Measurements from ENCODE around the gene PSD. TPM values are rescaled to one million over a fixed set of nuclear protein-coding genes. Genes with fewer than 3 reads are reported as not detected.

The PSD gene
- total and polyA plus RNA-seq, 4 donors, result 32.7 to 151 (median 85.7) TPM

DNA sequence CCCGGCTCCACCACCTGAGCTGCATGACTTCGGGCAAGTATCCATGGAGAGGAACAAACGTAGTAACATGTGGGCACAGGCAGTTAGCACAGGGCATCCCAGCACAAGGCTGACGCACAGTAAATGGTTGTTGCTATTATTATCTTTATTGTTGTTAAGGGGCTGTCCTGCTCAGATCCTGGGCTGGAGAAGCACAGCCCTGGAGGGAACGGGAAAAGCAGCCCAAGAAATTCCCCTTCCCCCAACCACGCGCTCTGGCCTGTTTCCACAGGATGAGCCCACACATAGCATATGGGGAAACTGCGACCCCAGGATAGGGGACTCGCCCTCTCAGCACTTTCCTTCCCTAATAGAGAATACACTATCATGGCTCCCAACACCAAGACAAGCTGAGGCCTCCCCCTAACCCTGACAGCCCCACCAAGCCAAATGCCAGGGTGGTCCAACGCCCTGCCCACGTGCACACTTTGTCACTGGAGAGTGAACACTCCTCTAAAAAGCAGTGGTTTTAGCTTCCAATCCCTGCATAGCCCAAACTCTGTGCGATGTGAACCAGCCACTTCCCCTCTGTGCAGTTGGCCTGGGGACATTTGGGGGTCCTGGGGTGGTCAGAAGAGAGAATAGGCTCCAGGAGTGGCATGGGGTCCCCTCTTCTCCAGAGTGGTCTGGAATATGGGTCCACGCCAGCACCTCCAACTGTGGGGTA, 11.0 kb downstream of the PSD start:
- no peaks in the 10 kb centered on the region for H3K9me3 ChIP-seq (ENCODE audit: control insufficient read depth, insufficient read depth, low read length)
- peaks cover 7% of the 10 kb centered on the region for H3K27me3 ChIP-seq (ENCODE audit: control insufficient read depth, insufficient read depth, low read length)
- 80% methylated on average over 9 of the region's 13 CpGs for WGBS (ENCODE audit: insufficient coverage)
- H3K4me1 ChIP-seq (ENCODE audit: control insufficient read depth, insufficient read depth, low read length), result peaks cover 47% of the 10 kb centered on the region
- peaks cover 44% of the 10 kb centered on the region for H3K36me3 ChIP-seq (ENCODE audit: control insufficient read depth, insufficient read depth, low read length)
- H3K4me3 ChIP-seq (ENCODE audit: low read depth, low read length), result no peak overlapping the region
- no peak overlapping the region for H3K27ac ChIP-seq (ENCODE audit: low read depth, low read length)
- no peak for DNase-seq (ENCODE audit: low read depth in 4 of 6, low spot score in 6 of 6)

DNA sequence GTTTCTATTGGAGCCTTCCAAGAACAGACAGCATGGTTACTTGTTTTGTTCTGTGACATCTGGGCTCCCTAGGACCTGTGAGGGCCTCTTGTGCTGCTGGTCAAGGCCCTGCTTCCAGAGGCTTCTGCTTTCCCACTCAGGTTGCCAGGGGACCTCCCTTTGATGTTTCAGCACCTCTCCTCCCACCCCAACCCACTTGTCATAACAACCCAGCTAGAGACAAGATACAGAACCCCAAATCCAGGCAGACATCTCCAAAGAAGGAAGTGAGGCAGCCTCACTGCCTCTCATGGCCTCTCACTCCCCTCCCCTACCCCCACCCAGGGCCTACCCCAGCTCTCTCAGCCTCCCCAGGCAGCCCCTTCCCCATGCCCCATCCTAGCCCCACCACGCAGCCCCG, 11.8 kb downstream of the PSD start:
- WGBS (ENCODE audit: insufficient coverage), result no CpG with 5 or more reads among the region's 2 CpGs
- no peak overlapping the region for H3K4me3 ChIP-seq (ENCODE audit: low read depth, low read length)

DNA sequence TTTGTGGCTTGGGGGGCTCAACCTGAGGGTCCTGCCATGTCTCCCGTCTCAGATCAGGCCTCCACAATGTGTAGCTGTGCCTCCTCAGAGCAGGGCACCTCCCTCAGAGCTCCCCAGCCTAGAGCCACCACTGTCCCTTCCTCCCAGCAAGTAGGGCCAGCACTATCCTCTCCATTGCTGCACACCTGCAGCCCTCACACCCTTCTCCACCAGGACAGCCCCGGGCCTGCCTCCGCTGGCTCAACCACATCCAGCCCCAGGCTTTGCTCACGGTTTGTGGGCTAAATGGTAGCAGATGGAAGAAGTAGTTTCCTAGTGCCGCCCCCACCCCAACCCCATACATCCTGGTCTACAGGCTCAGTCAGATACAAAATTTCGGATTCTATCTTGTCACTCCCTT, 13.0 kb downstream of the PSD start:
- WGBS (ENCODE audit: insufficient coverage), result 90% methylated on average over 3 of the region's 6 CpGs
- peaks cover 55% of the 10 kb centered on the region for H3K36me3 ChIP-seq (ENCODE audit: control insufficient read depth, insufficient read depth, low read length)
- H3K27me3 ChIP-seq (ENCODE audit: control insufficient read depth, insufficient read depth, low read length), result peaks cover 4% of the 10 kb centered on the region
- H3K9me3 ChIP-seq (ENCODE audit: control insufficient read depth, insufficient read depth, low read length), result no peaks in the 10 kb centered on the region
- peaks cover 27% of the 10 kb centered on the region for H3K4me1 ChIP-seq (ENCODE audit: control insufficient read depth, insufficient read depth, low read length)
- no peak for DNase-seq (ENCODE audit: low read depth in 4 of 6, low spot score in 6 of 6)
- H3K4me3 ChIP-seq (ENCODE audit: low read depth, low read length), result no peak overlapping the region
- no peak overlapping the region for H3K27ac ChIP-seq (ENCODE audit: low read depth, low read length)

More for the DNA sequence above, 11.8 kb downstream of the PSD start:
- H3K9me3 ChIP-seq (ENCODE audit: control insufficient read depth, insufficient read depth, low read length), result no peaks in the 10 kb centered on the region
- peaks cover 7% of the 10 kb centered on the region for H3K27me3 ChIP-seq (ENCODE audit: control insufficient read depth, insufficient read depth, low read length)
- peaks cover 44% of the 10 kb centered on the region for H3K36me3 ChIP-seq (ENCODE audit: control insufficient read depth, insufficient read depth, low read length)
- H3K4me1 ChIP-seq (ENCODE audit: control insufficient read depth, insufficient read depth, low read length), result peaks cover 39% of the 10 kb centered on the region
- no peak overlapping the region for H3K27ac ChIP-seq (ENCODE audit: low read depth, low read length)
- no peak for DNase-seq (ENCODE audit: low read depth in 4 of 6, low spot score in 6 of 6)

DNA sequence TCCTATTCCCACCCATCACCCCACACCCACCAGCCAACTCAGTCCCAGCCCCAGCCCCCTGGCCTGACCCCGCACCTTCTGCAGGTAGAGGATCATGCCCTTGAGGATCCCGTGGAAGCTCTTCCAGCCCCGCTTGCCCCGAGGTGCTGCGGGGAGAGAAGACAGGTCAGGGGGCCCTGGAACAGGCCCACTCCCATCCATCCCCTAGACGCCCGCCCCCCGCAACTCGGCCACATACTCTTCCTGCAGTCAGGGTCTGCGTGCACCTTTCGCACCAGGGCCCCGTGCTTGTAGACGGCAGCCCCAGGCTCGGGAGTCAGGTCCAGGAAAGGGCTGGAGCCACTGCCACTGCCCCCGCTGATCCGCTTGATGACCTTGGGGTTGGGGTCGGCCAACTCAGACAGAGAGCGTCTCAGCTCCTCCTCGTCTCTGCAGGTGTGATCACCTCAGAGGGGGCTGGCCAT, 13.4 kb downstream of the PSD start:
- 93% methylated on average over 16 of the region's 19 CpGs for WGBS (ENCODE audit: insufficient coverage)

DNA sequence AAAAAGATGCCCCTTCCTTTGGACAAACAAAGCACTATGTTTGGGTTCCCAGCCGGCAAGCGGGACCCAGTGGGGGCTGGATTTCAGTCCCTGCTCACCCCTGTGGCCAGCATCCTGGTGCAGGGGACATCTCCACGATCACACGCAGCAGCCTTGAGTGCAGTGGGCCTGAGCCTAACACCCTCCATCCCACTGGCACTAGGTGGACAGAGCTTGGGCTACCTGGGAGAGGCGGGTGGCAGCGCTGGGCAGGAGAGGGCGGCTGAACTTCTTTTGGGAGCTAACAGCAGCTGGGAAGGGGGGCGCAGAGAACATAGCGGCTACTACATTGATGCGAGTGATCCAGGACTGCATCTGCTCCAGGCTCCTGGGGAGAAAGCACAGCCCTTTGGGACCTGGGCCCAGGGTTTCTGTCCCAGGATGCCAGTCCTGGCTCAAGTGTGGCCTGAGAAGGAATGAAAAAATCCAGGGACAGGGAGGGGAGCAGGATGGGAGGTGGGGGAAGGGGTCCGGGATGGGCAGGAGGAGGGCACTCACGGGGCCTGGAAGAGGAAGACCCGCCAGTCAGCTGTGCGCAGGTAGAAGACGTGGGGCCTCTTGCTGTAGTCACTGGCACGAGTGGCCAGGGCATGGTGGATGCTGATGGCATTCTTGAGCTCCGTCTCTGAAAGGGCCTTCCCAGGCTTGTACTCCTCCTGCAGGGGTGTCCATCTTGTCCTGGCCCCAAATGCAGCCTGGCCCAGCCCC, 14.1 kb downstream of the PSD start:
- Histone ChIP-seq H3K36me3 (ENCODE audit: control insufficient read depth, insufficient read depth, low read length) (peaks cover 65% of the 10 kb centered on the region), H3K27me3 (ENCODE audit: control insufficient read depth, insufficient read depth, low read length) (no peaks in the 10 kb centered on the region), H3K27ac (ENCODE audit: low read depth, low read length) (no peak overlapping the region), H3K4me3 (ENCODE audit: low read depth, low read length) (no peak overlapping the region), H3K9me3 (ENCODE audit: control insufficient read depth, insufficient read depth, low read length) (no peaks in the 10 kb centered on the region), H3K4me1 (ENCODE audit: control insufficient read depth, insufficient read depth, low read length) (peaks cover 24% of the 10 kb centered on the region)
- no peak for DNase-seq (ENCODE audit: low read depth in 4 of 6, low spot score in 6 of 6)
- WGBS (ENCODE audit: insufficient coverage), result 94% methylated on average over 17 of the region's 17 CpGs

More for the DNA sequence above, 13.4 kb downstream of the PSD start:
- DNase-seq (ENCODE audit: low read depth in 4 of 6, low spot score in 6 of 6), result no peak
- Histone ChIP-seq H3K27ac (ENCODE audit: low read depth, low read length) (no peak overlapping the region), H3K27me3 (ENCODE audit: control insufficient read depth, insufficient read depth, low read length) (peaks cover 2% of the 10 kb centered on the region), H3K4me1 (ENCODE audit: control insufficient read depth, insufficient read depth, low read length) (peaks cover 24% of the 10 kb centered on the region), H3K9me3 (ENCODE audit: control insufficient read depth, insufficient read depth, low read length) (no peaks in the 10 kb centered on the region), H3K4me3 (ENCODE audit: low read depth, low read length) (no peak overlapping the region), H3K36me3 (ENCODE audit: control insufficient read depth, insufficient read depth, low read length) (peaks cover 60% of the 10 kb centered on the region)

DNA sequence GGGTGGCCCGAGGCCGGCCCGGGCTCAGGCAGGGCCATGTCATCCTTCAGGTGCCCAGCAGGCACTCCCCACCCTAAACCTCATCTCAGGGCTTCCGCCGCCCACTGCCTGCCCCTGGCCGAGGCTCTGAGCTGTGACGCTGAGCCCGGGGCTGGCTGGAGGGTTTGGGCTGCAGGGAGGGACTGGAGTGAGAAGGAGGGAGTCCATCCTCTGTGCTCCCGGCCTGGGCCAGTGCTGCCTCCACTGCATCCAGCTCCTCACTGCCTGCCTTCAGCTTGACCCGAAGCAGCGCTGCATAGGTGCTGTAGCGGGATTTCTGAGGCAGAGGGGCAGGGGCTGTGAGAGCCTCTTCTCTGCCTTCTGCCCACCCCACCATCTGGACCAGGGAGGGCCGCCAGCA, 15.5 kb downstream of the PSD start:
- H3K36me3 ChIP-seq (ENCODE audit: control insufficient read depth, insufficient read depth, low read length), result peaks cover 72% of the 10 kb centered on the region
- H3K27ac ChIP-seq (ENCODE audit: low read depth, low read length), result no peak overlapping the region
- H3K27me3 ChIP-seq (ENCODE audit: control insufficient read depth, insufficient read depth, low read length), result no peaks in the 10 kb centered on the region
- H3K4me1 ChIP-seq (ENCODE audit: control insufficient read depth, insufficient read depth, low read length), result peaks cover 24% of the 10 kb centered on the region
- WGBS (ENCODE audit: insufficient coverage), result 71% methylated on average over 8 of the region's 13 CpGs
- no peak overlapping the region for H3K4me3 ChIP-seq (ENCODE audit: low read depth, low read length)
- H3K9me3 ChIP-seq (ENCODE audit: control insufficient read depth, insufficient read depth, low read length), result no peaks in the 10 kb centered on the region
- no peak for DNase-seq (ENCODE audit: low read depth in 4 of 6, low spot score in 6 of 6)

DNA sequence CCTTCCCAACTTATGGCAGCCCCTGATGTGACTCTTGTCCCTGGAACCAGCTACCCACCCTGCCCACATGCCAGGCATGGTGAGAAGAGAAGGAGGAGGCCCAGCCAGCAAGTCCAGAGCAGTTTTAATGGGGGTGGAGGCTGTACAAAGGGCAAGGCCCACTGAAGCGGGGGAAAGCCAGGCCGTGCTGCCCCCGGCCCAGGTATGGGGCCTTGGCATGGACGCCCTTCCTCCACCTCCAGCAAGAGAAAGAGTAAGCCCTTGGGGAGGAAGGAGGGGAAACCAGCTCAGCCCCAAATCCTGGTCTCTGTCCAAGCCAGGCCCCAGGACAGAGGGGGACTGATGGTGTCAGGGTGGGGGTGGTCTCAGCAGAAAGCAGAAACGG, 16.1 kb downstream of the PSD start:
- WGBS (ENCODE audit: insufficient coverage), result no CpG with 5 or more reads among the region's 5 CpGs

DNA sequence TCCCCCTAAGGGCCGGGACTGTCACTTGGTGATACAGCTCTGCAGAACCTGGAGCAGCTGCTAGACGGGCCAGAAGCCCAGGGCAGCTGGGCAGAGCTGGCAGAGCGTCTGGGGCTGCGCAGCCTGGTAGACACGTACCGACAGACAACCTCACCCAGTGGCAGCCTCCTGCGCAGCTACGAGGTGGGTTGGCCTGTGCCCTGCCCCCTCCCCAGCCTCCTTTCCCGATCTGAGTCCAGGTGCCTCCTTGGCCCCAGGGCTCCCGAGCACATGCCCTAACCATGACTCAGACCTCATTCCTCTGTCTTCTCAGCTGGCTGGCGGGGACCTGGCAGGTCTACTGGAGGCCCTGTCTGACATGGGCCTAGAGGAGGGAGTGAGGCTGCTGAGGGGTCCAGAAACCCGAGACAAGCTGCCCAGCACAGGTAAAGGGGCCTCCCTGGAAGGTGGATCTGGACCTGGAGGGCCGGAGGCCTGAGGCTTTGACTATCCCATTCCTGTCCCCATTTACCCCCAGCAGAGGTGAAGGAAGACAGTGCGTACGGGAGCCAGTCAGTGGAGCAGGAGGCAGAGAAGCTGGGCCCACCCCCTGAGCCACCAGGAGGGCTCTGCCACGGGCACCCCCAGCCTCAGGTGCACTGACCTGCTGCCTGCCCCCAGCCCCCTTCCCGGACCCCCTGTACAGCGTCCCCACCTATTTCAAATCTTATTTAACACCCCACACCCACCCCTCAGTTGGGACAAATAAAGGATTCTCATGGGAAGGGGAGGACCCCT, 16.7 kb downstream of the PSD start:
- DNase-seq (ENCODE audit: low read depth in 4 of 6, low spot score in 6 of 6), result no peak
- H3K4me1 ChIP-seq (ENCODE audit: control insufficient read depth, insufficient read depth, low read length), result peaks cover 17% of the 10 kb centered on the region
- no peak overlapping the region for H3K27ac ChIP-seq (ENCODE audit: low read depth, low read length)
- 83% methylated on average over 12 of the region's 18 CpGs for WGBS (ENCODE audit: insufficient coverage)
- no peak overlapping the region for H3K4me3 ChIP-seq (ENCODE audit: low read depth, low read length)
- no peaks in the 10 kb centered on the region for H3K27me3 ChIP-seq (ENCODE audit: control insufficient read depth, insufficient read depth, low read length)
- no peaks in the 10 kb centered on the region for H3K9me3 ChIP-seq (ENCODE audit: control insufficient read depth, insufficient read depth, low read length)
- peaks cover 76% of the 10 kb centered on the region for H3K36me3 ChIP-seq (ENCODE audit: control insufficient read depth, insufficient read depth, low read length)

More for the DNA sequence above, 16.1 kb downstream of the PSD start:
- H3K27me3 ChIP-seq (ENCODE audit: control insufficient read depth, insufficient read depth, low read length), result no peaks in the 10 kb centered on the region
- H3K36me3 ChIP-seq (ENCODE audit: control insufficient read depth, insufficient read depth, low read length), result peaks cover 76% of the 10 kb centered on the region
- no peaks in the 10 kb centered on the region for H3K9me3 ChIP-seq (ENCODE audit: control insufficient read depth, insufficient read depth, low read length)
- H3K4me3 ChIP-seq (ENCODE audit: low read depth, low read length), result no peak overlapping the region
- DNase-seq (ENCODE audit: low read depth in 4 of 6, low spot score in 6 of 6), result no peak
- H3K4me1 ChIP-seq (ENCODE audit: control insufficient read depth, insufficient read depth, low read length), result peaks cover 18% of the 10 kb centered on the region
- H3K27ac ChIP-seq (ENCODE audit: low read depth, low read length), result no peak overlapping the region

DNA sequence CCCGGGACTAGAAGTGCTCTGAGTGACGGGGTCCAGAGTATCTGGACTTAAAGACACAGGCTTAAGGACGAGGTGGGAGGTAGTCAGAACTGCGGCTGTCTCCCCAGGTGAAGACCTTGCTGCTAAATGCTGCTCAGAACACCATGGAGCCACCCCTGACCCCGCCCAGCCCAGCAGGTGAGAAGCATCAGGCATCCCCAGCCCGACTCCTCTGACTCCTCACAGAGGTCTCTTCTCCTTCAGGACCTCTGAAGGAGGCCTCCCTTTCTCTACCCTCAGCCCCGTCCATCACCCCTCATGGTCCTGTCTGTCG, 17.3 kb downstream of the PSD start:
- H3K9me3 ChIP-seq (ENCODE audit: control insufficient read depth, insufficient read depth, low read length), result no peaks in the 10 kb centered on the region
- no peak overlapping the region for H3K27ac ChIP-seq (ENCODE audit: low read depth, low read length)
- H3K27me3 ChIP-seq (ENCODE audit: control insufficient read depth, insufficient read depth, low read length), result no peaks in the 10 kb centered on the region
- peaks cover 79% of the 10 kb centered on the region for H3K36me3 ChIP-seq (ENCODE audit: control insufficient read depth, insufficient read depth, low read length)
- DNase-seq (ENCODE audit: low read depth in 4 of 6, low spot score in 6 of 6), result no peak
- H3K4me1 ChIP-seq (ENCODE audit: control insufficient read depth, insufficient read depth, low read length), result peaks cover 22% of the 10 kb centered on the region
- WGBS (ENCODE audit: insufficient coverage), result 86% methylated on average over 8 of the region's 8 CpGs
- H3K4me3 ChIP-seq (ENCODE audit: low read depth, low read length), result no peak overlapping the region
